IMR-90 (cell line): ENCODE results near the gene GSDMA. TPM values are rescaled to one million over a fixed set of nuclear protein-coding genes. Genes with fewer than 3 reads are reported as not detected.

Source experiments
- ATAC-seq: fragments of 200-7000 bp; cut with Tn5 transposase; 2 replicates; pipeline ENCODE4 v1.9.1; 2020; ENCODE audit warnings: low read depth, mild to moderate bottlenecking, moderate library complexity
- BruUV-seq: library from RNA; stranded (reverse); fragments of 400-500 nt; replicated peaks from 2 replicates; lab custom pipeline; 2021; lab: Mats Ljungman, UMichigan
- CTCF ChIA-PET: fragments of 300-600 bp; formaldehyde crosslinking; extraction: SDS; loops from one replicate; lab custom pipeline; 2021; ENCODE audit warnings: antibody characterized with exemption; lab: Yijun Ruan, JAX
- POLR2A ChIA-PET: fragments of 300-600 bp; sonication (Branson Sonifier 250); formaldehyde crosslinking; loops from one replicate; lab custom pipeline; 2022; ENCODE audit warnings: antibody characterized with exemption; ENCODE audit not compliant: unreplicated experiment; lab: Charles Lee
- DNase-seq: peaks from one replicate; pipeline ENCODE4 v3.0.0; 2013
- H2AFZ ChIP-seq: replicated peaks from 2 replicates; pipeline ENCODE3; 2013; ENCODE audit warnings: low read length, mild to moderate bottlenecking; ENCODE audit not compliant: poor library complexity
- H2AK5ac ChIP-seq: 2 replicates; pipeline ENCODE4 v1.6.1; 2013; ENCODE audit warnings: low read depth, low read length, inconsistent platforms
- H2AK9ac ChIP-seq: replicated peaks from 2 replicates; pipeline ENCODE3; 2013; ENCODE audit warnings: mild to moderate bottlenecking, low read depth, low read length, moderate library complexity; ENCODE audit not compliant: poor library complexity
- H2BK120ac ChIP-seq: 2 replicates; pipeline ENCODE4 v1.6.1; 2013; ENCODE audit warnings: low read depth, low read length, inconsistent platforms
- H2BK15ac ChIP-seq: 3 replicates; pipeline ENCODE4 v1.6.1; 2013; ENCODE audit warnings: low read depth, low read length, inconsistent platforms
- H2BK20ac ChIP-seq: 2 replicates; pipeline ENCODE4 v1.6.1; 2013; ENCODE audit warnings: low read depth, mild to moderate bottlenecking, inconsistent platforms, low read length, moderate library complexity
- H2BK5ac ChIP-seq: 2 replicates; pipeline ENCODE4 v1.6.1; 2013; ENCODE audit warnings: mild to moderate bottlenecking, low read depth, low read length, inconsistent platforms; ENCODE audit not compliant: poor library complexity, severe bottlenecking
- H3K14ac ChIP-seq: replicated peaks from 2 replicates; pipeline ENCODE4 v1.6.1; 2013; ENCODE audit warnings: low read depth, low read length, inconsistent platforms
- H3K18ac ChIP-seq: 2 replicates; pipeline ENCODE4 v1.6.1; 2013; ENCODE audit warnings: low read depth, low read length, control low read depth
- H3K23ac ChIP-seq: 2 replicates; pipeline ENCODE4 v1.6.1; 2013; ENCODE audit warnings: low read depth, low read length, inconsistent platforms
- H3K27ac ChIP-seq: 2 replicates; pipeline ENCODE4 v1.5.1; 2013; ENCODE audit warnings: mild to moderate bottlenecking, control low read depth, low read length; ENCODE audit not compliant: insufficient read depth
- H3K27me3 ChIP-seq: 2 replicates; pipeline ENCODE4 v1.6.1; 2013; ENCODE audit warnings: low read length; ENCODE audit not compliant: control insufficient read depth, insufficient read depth
- H3K36me3 ChIP-seq: 2 replicates; pipeline ENCODE4 v1.6.1; 2013; ENCODE audit warnings: low read length, mixed read lengths; ENCODE audit not compliant: control insufficient read depth, insufficient read depth
- H3K4ac ChIP-seq: 2 replicates; pipeline ENCODE4 v1.6.1; 2013; ENCODE audit warnings: low read depth, low read length, inconsistent platforms
- H3K4me1 ChIP-seq: 2 replicates; pipeline ENCODE4 v1.6.1; 2013; ENCODE audit warnings: low read length, mixed read lengths; ENCODE audit not compliant: control insufficient read depth, insufficient read depth
- H3K4me2 ChIP-seq: 2 replicates; pipeline ENCODE4 v1.6.1; 2013; ENCODE audit warnings: low read depth, mild to moderate bottlenecking, control low read depth, low read length, moderate library complexity
- H3K4me3 ChIP-seq: 2 replicates; pipeline ENCODE4 v1.5.1; 2013; ENCODE audit warnings: low read depth, mild to moderate bottlenecking, control low read depth, low read length, moderate library complexity; ENCODE audit not compliant: insufficient read depth
- H3K56ac ChIP-seq: 2 replicates; pipeline ENCODE4 v1.6.1; 2013; ENCODE audit warnings: low read length, inconsistent platforms; ENCODE audit not compliant: insufficient read depth; ENCODE audit errors: extremely low read depth
- H3K79me1 ChIP-seq, 2 experiments: 2 replicates each; pipeline ENCODE4 v1.6.1; 2013; ENCODE audit warnings: low read length in 2 of 2, inconsistent platforms in 1 of 2, low read depth in 1 of 2
- H3K9ac ChIP-seq: 2 replicates; pipeline ENCODE4 v1.6.1; 2013; ENCODE audit warnings: low read depth, low read length, control low read depth
- H3K9me1 ChIP-seq: 2 replicates; pipeline ENCODE4 v1.6.1; 2013; ENCODE audit warnings: low read length, inconsistent platforms; ENCODE audit not compliant: insufficient read depth
- H3K9me3 ChIP-seq: 2 replicates; pipeline ENCODE4 v1.6.1; 2013; ENCODE audit warnings: low read length; ENCODE audit not compliant: control insufficient read depth, insufficient read depth
- H4K20me1 ChIP-seq: 2 replicates; pipeline ENCODE4 v1.6.1; 2013; ENCODE audit warnings: low read length, inconsistent platforms; ENCODE audit not compliant: insufficient read depth
- H4K5ac ChIP-seq: 2 replicates; pipeline ENCODE4 v1.6.1; 2013; ENCODE audit warnings: mild to moderate bottlenecking, low read depth, low read length, control low read depth
- H4K8ac ChIP-seq, 2 experiments: 2 replicates each; pipeline ENCODE4 v1.6.1; 2013; ENCODE audit warnings: low read depth in 2 of 2, low read length in 2 of 2, control low read depth in 1 of 2, inconsistent platforms in 1 of 2
- H4K91ac ChIP-seq: 2 replicates; pipeline ENCODE4 v1.6.1; 2013; ENCODE audit warnings: low read depth, low read length, inconsistent platforms; ENCODE audit not compliant: insufficient read depth
- CHD1 ChIP-seq: IDR thresholded peaks from 2 replicates; pipeline ENCODE4 v1.6.1; 2012; ENCODE audit warnings: low read depth, low read length, improper control_type of control experiment
- MAZ ChIP-seq: IDR thresholded peaks from 2 replicates; pipeline ENCODE4 v1.6.1; 2012; ENCODE audit warnings: low read depth, mild to moderate bottlenecking, low read length, improper control_type of control experiment, moderate library complexity, borderline replicate concordance
- RFX5 ChIP-seq: IDR thresholded peaks from 2 replicates; pipeline ENCODE4 v1.8.0; 2012; ENCODE audit warnings: low read depth, mild to moderate bottlenecking, low read length, moderate library complexity
- WGBS, 2 experiments: methylation state at CpG; one replicate each; pipeline versions ENCODE4 v1.1.5 to v1.1.7; 2013; ENCODE audit warnings: missing lambda C conversion rate in 2 of 2; ENCODE audit not compliant: insufficient read length in 1 of 2; ENCODE audit errors: extremely low coverage in 2 of 2; 5-methylcytosine and 5-hydroxymethylcytosine counted together
- dilution Hi-C: fragments of 300-500 bp; cut with HindIII; formaldehyde crosslinking; loops from one replicate; pipeline ENCODE4 v1.14.3; 2018; ENCODE audit warnings: low sequenced_read_pairs; ENCODE audit not compliant: unreplicated experiment
- in situ Hi-C: fragments of 300-500 bp; cut with MboI; formaldehyde crosslinking; loops from 3 replicates; pipeline ENCODE4 v1.14.3; 2019; ENCODE audit warnings: low sequenced_read_pairs, inconsistent platforms, mixed read lengths
- intact Hi-C: fragments of 100-400 bp; cut with micrococcal nuclease; formaldehyde crosslinking; loops from 2 replicates; pipeline ENCODE4 v1.10.0; 2022
- polyA plus RNA-seq, 3 experiments: library from polyadenylated mRNA; depleted of rRNA; stranded (reverse); fragments of >200 nt; gene quantifications; 2 replicates each; pipeline ENCODE4 v1.2.3, GENCODE V29; 2012; ENCODE audit warnings: low replicate concordance in 1 of 3
- total RNA-seq: library from RNA; depleted of rRNA; stranded (reverse); fragments of >200 nt; gene quantifications from 2 replicates; pipeline ENCODE4 v1.2.3, GENCODE V29; 2012

GSDMA gene
- total and polyA plus RNA-seq, 2 of the 4 experiments (the other 2 are of a cell fraction), result not detected

DNA sequence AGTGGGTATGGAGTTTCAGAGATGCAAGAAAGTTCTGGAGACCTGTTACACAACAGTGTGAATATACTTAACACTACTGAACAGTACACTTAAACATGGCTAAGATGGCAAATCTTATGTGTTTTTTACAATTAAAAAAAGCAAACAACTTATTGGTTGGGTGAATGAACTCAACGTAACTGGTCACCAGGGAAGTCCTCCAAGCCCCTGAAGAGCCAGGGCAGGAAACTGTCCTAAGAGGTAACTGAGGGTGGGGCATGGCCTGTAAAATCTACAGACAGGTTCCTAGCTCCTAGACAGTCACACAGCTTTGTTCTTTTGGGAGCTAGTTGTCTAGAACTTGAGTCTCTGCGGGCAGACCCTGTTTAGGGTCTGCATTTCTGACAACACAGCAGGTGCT is 62.8 kb downstream of the GSDMA start:
- CTCF ChIA-PET, result interaction anchor here (0.5 to 1.1 kb wide), 2 partner anchors 12 to 121 kb away, joined by 4 read pairs; no protein-coding TSS in a partner anchor
- Histone ChIP-seq H3K36me3 (peaks cover 41% of the 10 kb centered on the region), H3K9me1 (peaks cover 2% of the 10 kb centered on the region; the same call in 1 of the 2 replicates), H4K20me1 (no peaks in the 10 kb centered on the region), H3K79me1 (no peaks in the 10 kb centered on the region), H2BK5ac (no peak overlapping the region), H3K4me3 (no peak overlapping the region), H2AK9ac (no peak overlapping the region), H3K18ac (no peak overlapping the region), H3K23ac (no peak overlapping the region), H3K4ac (0 out of 2 replicates have a peak overlapping the region, but pooled peaks have one; percentile 16), H2AFZ (no peak overlapping the region), H2BK15ac (no peak overlapping the region), H4K91ac (no peak overlapping the region), H2AK5ac (no peak overlapping the region), H4K8ac (no peak overlapping the region), H3K56ac (no peak overlapping the region), H3K27me3 (no peaks in the 10 kb centered on the region), H2BK120ac (no peak overlapping the region), H3K4me1 (peaks cover 19% of the 10 kb centered on the region), H3K4me2 (no peak overlapping the region), H3K27ac (no peak overlapping the region), H2BK20ac (no peak overlapping the region), H4K5ac (no peak overlapping the region), H3K9ac (no peak overlapping the region), H3K14ac (no peak overlapping the region), H3K9me3 (no peaks in the 10 kb centered on the region)
- intact Hi-C loops, result no loop called here
- POLR2A ChIA-PET, result no interaction called here
- TF ChIP-seq MAZ (no peak), RFX5 (no peak), CHD1 (no peak)
- BruUV-seq, result no TSS peak
- in situ Hi-C loops, result loop anchor here (10.0 kb wide), 1 partner anchor 259 kb away; the partner anchor contains the start of gene CDC6
- dilution Hi-C loops, result no loop called here
- ATAC-seq (no peak), DNase-seq (no peak)
- WGBS, 2 experiments, result 60% methylated on average over 1 of the region's 2 CpGs; no CpG with 5 or more reads in 1 of the 2 experiments
